ENCODE data around the gene ULK1. TPM values are rescaled to one million over a fixed set of nuclear protein-coding genes. Genes with fewer than 3 reads are reported as not detected.
A peak's percentile ranks its signal among the peaks of the same experiment; 100 is the strongest.

ULK1 gene
- total and polyA plus RNA-seq, 2 of the 13 experiments (the other 11 are each of a cell fraction or from before 2014, with no cell fraction given) = 2.8 to 10.1 TPM

DNA sequence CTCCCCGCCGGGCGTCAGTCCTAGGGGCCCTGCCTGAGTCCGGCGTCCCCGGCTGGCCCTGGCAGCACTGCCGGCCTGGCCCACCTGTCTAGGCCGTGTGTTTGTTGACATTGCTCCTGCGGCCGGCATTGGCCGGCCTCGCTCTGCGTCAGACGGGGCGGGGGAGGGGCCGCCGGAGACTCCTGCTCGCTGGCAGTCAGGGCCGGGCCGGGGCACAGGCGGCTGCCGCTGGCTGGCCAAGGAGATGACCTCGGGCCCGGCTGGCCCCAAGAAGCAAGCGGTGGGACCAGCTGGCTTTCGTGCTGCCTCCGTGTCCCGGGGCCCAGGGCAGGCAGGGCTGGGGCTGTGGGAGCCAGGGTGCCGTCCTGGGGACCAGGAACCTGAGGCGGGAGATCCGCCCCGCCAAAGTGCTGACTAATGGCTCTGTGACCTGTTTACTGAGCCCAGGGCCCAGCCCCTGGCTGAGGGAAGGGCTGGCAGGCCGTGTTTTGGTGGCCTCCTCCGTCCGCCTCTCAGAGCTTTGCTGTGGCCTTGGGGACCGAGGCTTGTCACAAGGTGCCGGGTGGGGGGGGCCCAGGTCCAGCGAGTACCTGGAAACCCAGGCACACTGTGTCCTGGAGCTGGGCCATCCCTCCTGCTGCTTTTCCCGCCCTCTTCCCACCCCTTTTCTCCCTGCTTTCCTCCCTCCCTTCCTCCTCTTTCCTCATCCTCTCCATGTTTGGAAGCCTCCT, 1.8 kb downstream of the ULK1 start (continued):
- TF ChIP-seq, protein P1, sequence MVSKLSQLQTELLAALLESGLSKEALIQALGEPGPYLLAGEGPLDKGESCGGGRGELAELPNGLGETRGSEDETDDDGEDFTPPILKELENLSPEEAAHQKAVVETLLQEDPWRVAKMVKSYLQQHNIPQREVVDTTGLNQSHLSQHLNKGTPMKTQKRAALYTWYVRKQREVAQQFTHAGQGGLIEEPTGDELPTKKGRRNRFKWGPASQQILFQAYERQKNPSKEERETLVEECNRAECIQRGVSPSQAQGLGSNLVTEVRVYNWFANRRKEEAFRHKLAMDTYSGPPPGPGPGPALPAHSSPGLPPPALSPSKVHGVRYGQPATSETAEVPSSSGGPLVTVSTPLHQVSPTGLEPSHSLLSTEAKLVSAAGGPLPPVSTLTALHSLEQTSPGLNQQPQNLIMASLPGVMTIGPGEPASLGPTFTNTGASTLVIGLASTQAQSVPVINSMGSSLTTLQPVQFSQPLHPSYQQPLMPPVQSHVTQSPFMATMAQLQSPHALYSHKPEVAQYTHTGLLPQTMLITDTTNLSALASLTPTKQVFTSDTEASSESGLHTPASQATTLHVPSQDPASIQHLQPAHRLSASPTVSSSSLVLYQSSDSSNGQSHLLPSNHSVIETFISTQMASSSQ (IDR thresholded peaks at IDR 0.05; ENCODE audit: low read depth) = no peak
- TF ChIP-seq, protein P1 (CRISPR knock-in tag; IDR thresholded peaks at IDR 0.05; ENCODE audit: borderline replicate concordance) = peak; percentile 45; the same call in 1 of the 2 replicates
- TF ChIP-seq ZNF670 (CRISPR knock-in tag; IDR thresholded peaks at IDR 0.05; ENCODE audit: borderline replicate concordance) = peak; percentile 72
- TF ChIP-seq YEATS4 (CRISPR knock-in tag; IDR thresholded peaks at IDR 0.05; ENCODE audit: borderline replicate concordance) = peak; percentile 63; the same call in 1 of the 2 replicates
- TF ChIP-seq ZFP37 (CRISPR knock-in tag; IDR thresholded peaks at IDR 0.05; ENCODE audit: borderline replicate concordance) = no peak
- TF ChIP-seq KDM5B (CRISPR knock-in tag; IDR thresholded peaks at IDR 0.05; ENCODE audit: borderline replicate concordance) = peak; percentile 74; the same call in 1 of the 2 replicates
- TF ChIP-seq RFXANK (CRISPR knock-in tag; IDR thresholded peaks at IDR 0.05) = 0 out of 2 replicates have a peak, but pooled peaks have one; percentile 27
- no peak for TF ChIP-seq NFKB2 (CRISPR knock-in tag; IDR thresholded peaks at IDR 0.05; ENCODE audit: borderline replicate concordance)
- TF ChIP-seq, protein P2, sequence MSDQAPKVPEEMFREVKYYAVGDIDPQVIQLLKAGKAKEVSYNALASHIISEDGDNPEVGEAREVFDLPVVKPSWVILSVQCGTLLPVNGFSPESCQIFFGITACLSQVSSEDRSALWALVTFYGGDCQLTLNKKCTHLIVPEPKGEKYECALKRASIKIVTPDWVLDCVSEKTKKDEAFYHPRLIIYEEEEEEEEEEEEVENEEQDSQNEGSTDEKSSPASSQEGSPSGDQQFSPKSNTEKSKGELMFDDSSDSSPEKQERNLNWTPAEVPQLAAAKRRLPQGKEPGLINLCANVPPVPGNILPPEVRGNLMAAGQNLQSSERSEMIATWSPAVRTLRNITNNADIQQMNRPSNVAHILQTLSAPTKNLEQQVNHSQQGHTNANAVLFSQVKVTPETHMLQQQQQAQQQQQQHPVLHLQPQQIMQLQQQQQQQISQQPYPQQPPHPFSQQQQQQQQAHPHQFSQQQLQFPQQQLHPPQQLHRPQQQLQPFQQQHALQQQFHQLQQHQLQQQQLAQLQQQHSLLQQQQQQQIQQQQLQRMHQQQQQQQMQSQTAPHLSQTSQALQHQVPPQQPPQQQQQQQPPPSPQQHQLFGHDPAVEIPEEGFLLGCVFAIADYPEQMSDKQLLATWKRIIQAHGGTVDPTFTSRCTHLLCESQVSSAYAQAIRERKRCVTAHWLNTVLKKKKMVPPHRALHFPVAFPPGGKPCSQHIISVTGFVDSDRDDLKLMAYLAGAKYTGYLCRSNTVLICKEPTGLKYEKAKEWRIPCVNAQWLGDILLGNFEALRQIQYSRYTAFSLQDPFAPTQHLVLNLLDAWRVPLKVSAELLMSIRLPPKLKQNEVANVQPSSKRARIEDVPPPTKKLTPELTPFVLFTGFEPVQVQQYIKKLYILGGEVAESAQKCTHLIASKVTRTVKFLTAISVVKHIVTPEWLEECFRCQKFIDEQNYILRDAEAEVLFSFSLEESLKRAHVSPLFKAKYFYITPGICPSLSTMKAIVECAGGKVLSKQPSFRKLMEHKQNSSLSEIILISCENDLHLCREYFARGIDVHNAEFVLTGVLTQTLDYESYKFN (CRISPR knock-in tag; conservative IDR thresholded peaks at IDR 0.05) = peak; percentile 65
- no peak for TF ChIP-seq SOX6 (IDR thresholded peaks at IDR 0.05)
- TF ChIP-seq SOX6 (CRISPR knock-in tag; IDR thresholded peaks at IDR 0.05) = peak; percentile 66
- TF ChIP-seq SP4 (CRISPR knock-in tag; IDR thresholded peaks at IDR 0.05) = peak; percentile 74
- peak; percentile 81 for TF ChIP-seq ZSCAN25 (CRISPR knock-in tag; IDR thresholded peaks at IDR 0.05)
- TF ChIP-seq MED8 (CRISPR knock-in tag; IDR thresholded peaks at IDR 0.05; ENCODE audit: insufficient replicate concordance) = peak; percentile 41
- 0 out of 2 replicates have a peak, but pooled peaks have one; percentile 34 for TF ChIP-seq ZNF678 (CRISPR knock-in tag; IDR thresholded peaks at IDR 0.05)
- no peak for TF ChIP-seq ZNF24 (IDR thresholded peaks at IDR 0.05)
- 0 out of 2 replicates have a peak, but pooled peaks have one; percentile 36 for TF ChIP-seq HNRNPL (IDR thresholded peaks at IDR 0.05; ENCODE audit: low read depth, low read length)
- TF ChIP-seq ELF3 (CRISPR knock-in tag; IDR thresholded peaks at IDR 0.05) = peak; percentile 32
- peak; percentile 20; the same call in 1 of the 2 replicates for TF ChIP-seq NR2C2 (CRISPR knock-in tag; IDR thresholded peaks at IDR 0.05; ENCODE audit: borderline replicate concordance)
- peak; percentile 82; the same call in 1 of the 2 replicates for TF ChIP-seq ZNF230 (CRISPR knock-in tag; IDR thresholded peaks at IDR 0.05)
- peak; percentile 85 for TF ChIP-seq MAFG (CRISPR knock-in tag; IDR thresholded peaks at IDR 0.05)
- peak; percentile 89 for TF ChIP-seq ZNF501 (CRISPR knock-in tag; IDR thresholded peaks at IDR 0.05)
- no peak for TF ChIP-seq ZEB1 (IDR thresholded peaks at IDR 0.05; ENCODE audit: insufficient replicate concordance, low read depth)
- no peak for TF ChIP-seq ZNF614 (CRISPR knock-in tag; IDR thresholded peaks at IDR 0.05; ENCODE audit: borderline replicate concordance)

All from HepG2 (cell line).